ENCODE data around the gene CCDC71.
A peak's percentile ranks its signal among the peaks of the same experiment; 100 is the strongest.

CCDC71 gene

GRCh38 chr3:49166752-49167556 lies 823 bp upstream of the CCDC71 start:
- no peak for DNase-seq

- DNase-seq: no peak
Observed at GRCh38 chr3:49164983-49165720, 979 bp downstream of the CCDC71 start.

- no peak for DNase-seq
Observed at GRCh38 chr3:49163609-49164008, 2.5 kb downstream of the CCDC71 start.

- DNase-seq: no peak
Observed at GRCh38 chr3:49162751-49163419, 3.2 kb downstream of the CCDC71 start.

GRCh38 chr3:49161808-49162530 lies 4.2 kb downstream of the CCDC71 start:
- DNase-seq: peak in 1 of 2 donors; percentile 7

GRCh38 chr3:49161197-49161596 lies 4.9 kb downstream of the CCDC71 start:
- no peak for DNase-seq

- no peak for DNase-seq
Observed at GRCh38 chr3:49158792-49159191, 7.3 kb downstream of the CCDC71 start.

GRCh38 chr3:49158103-49158709 lies 7.9 kb downstream of the CCDC71 start:
- DNase-seq: no peak

GRCh38 chr3:49157289-49157688 lies 8.8 kb downstream of the CCDC71 start:
- DNase-seq: no peak

GRCh38 chr3:49153349-49153912 lies 12.7 kb downstream of the CCDC71 start:
- DNase-seq: no peak

GRCh38 chr3:49151610-49152009 lies 14.5 kb downstream of the CCDC71 start:
- DNase-seq: no peak

GRCh38 chr3:49148159-49148558 lies 18.0 kb downstream of the CCDC71 start:
- no peak for DNase-seq

GRCh38 chr3:49140080-49140479 lies 26.1 kb downstream of the CCDC71 start:
- no peak for DNase-seq

GRCh38 chr3:49135499-49135898 lies 30.6 kb downstream of the CCDC71 start:
- DNase-seq: no peak

- no peak for DNase-seq
Observed at GRCh38 chr3:49134471-49135265, 31.5 kb downstream of the CCDC71 start.

GRCh38 chr3:49133226-49133951 lies 32.7 kb downstream of the CCDC71 start:
- DNase-seq: peak; percentile 60 to 68

- peak; percentile 24 to 60 for DNase-seq
Observed at GRCh38 chr3:49132437-49133225, 33.5 kb downstream of the CCDC71 start, which contains the start of gene LAMB2. Gene LAMB2, minus strand, starts transcription at chr3:49133050. Its CDS starts 183 bp downstream, at chr3:49132867.

GRCh38 chr3:49132073-49132436 lies 34.1 kb downstream of the CCDC71 start:
- DNase-seq: no peak

- DNase-seq: no peak
Observed at GRCh38 chr3:49131576-49131975, 34.6 kb downstream of the CCDC71 start.

- DNase-seq: no peak
Observed at GRCh38 chr3:49131040-49131439, 35.1 kb downstream of the CCDC71 start.

All from hippocampal formation (tissue), 2 donors.